Loucy (cell line): Measurements from ENCODE around the gene C10orf143.
A peak's percentile ranks its signal among the peaks of the same experiment; 100 is the strongest.

Experiments used
- CTCF ChIP-seq: fragments of 200-600 bp; sonication (generic); conservative IDR thresholded peaks from 2 replicates; pipeline ENCODE4 v1.5.1; 2014; ENCODE audit warnings: mild to moderate bottlenecking, antibody characterized with exemption, low read length
- EZH2phosphoT487 ChIP-seq: fragments of 200-600 bp; IDR thresholded peaks from 2 replicates; pipeline ENCODE4 v1.6.1; 2018; ENCODE audit warnings: antibody characterized with exemption, mild to moderate bottlenecking, moderate library complexity, borderline replicate concordance

GRCh38 chr10:130109796-130110245 is 809 bp downstream of the C10orf143 start:
- peak; percentile 83 for TF ChIP-seq CTCF
- no peak for TF ChIP-seq EZH2phosphoT487
